ENCODE data around the gene EXOSC6.
"Not testable (repeated sequence)": the region's sequence is repeated elsewhere in the genome, so short reads cannot be mapped to it uniquely, and the experiment has no call there.

Gene EXOSC6

GRCh38 chr16:70254180-70254964 lies 2.6 kb upstream of the EXOSC6 start:
- no peak for DNase-seq

- no peak for DNase-seq
These were observed 1.8 kb upstream of the EXOSC6 start for GRCh38 chr16:70253291-70254106.

- DNase-seq, result no peak
These were observed 732 bp upstream of the EXOSC6 start for GRCh38 chr16:70252355-70252988.

GRCh38 chr16:70250748-70251628 lies 752 bp downstream of the EXOSC6 start:
- DNase-seq, result no peak

GRCh38 chr16:70249697-70250096 lies 2.0 kb downstream of the EXOSC6 start:
- DNase-seq, result not testable (repeated sequence)

- not testable (repeated sequence) for DNase-seq
These were observed 13.0 kb downstream of the EXOSC6 start for GRCh38 chr16:70238773-70239172.

- not testable (repeated sequence) for DNase-seq
These were observed 19.9 kb downstream of the EXOSC6 start for GRCh38 chr16:70231831-70232230.

GRCh38 chr16:70226024-70226423 lies 25.7 kb downstream of the EXOSC6 start:
- DNase-seq, result not testable (repeated sequence)

GRCh38 chr16:70225430-70225829 lies 26.3 kb downstream of the EXOSC6 start:
- not testable (repeated sequence) for DNase-seq

GRCh38 chr16:70224645-70225044 lies 27.1 kb downstream of the EXOSC6 start:
- DNase-seq, result not testable (repeated sequence)

- DNase-seq, result not testable (repeated sequence)
These were observed 27.7 kb downstream of the EXOSC6 start for GRCh38 chr16:70223971-70224513.

GRCh38 chr16:70223216-70223615 lies 28.5 kb downstream of the EXOSC6 start:
- DNase-seq, result not testable (repeated sequence)

- DNase-seq, result not testable (repeated sequence)
These were observed 29.2 kb downstream of the EXOSC6 start for GRCh38 chr16:70222574-70222973.

- DNase-seq, result not testable (repeated sequence)
These were observed 33.2 kb downstream of the EXOSC6 start for GRCh38 chr16:70218586-70218985.

- not testable (repeated sequence) for DNase-seq
These were observed 45.4 kb downstream of the EXOSC6 start for GRCh38 chr16:70206382-70206781.

- not testable (repeated sequence) for DNase-seq
These were observed 46.9 kb downstream of the EXOSC6 start for GRCh38 chr16:70204668-70205405.

GRCh38 chr16:70204010-70204409 lies 47.7 kb downstream of the EXOSC6 start:
- not testable (repeated sequence) for DNase-seq

- not testable (repeated sequence) for DNase-seq
These were observed 48.2 kb downstream of the EXOSC6 start for GRCh38 chr16:70203508-70203907.

GRCh38 chr16:70200063-70200462 lies 51.7 kb downstream of the EXOSC6 start:
- not testable (repeated sequence) for DNase-seq

- not testable (repeated sequence) for DNase-seq
These were observed 52.6 kb downstream of the EXOSC6 start for GRCh38 chr16:70199170-70199569.

- DNase-seq, result not testable (repeated sequence)
These were observed 53.1 kb downstream of the EXOSC6 start for GRCh38 chr16:70198666-70199065.
